HG03442 (cell line): Measurements from ENCODE around the gene KCNMA1.

ENCODE experiments used
- ATAC-seq: cut with Tn5 transposase; IDR thresholded peaks from one replicate; pipeline ENCODE4 v1.9.1; 2021; ENCODE audit warnings: mild to moderate bottlenecking, moderate library complexity; ENCODE audit not compliant: unreplicated experiment

KCNMA1 gene

DNA sequence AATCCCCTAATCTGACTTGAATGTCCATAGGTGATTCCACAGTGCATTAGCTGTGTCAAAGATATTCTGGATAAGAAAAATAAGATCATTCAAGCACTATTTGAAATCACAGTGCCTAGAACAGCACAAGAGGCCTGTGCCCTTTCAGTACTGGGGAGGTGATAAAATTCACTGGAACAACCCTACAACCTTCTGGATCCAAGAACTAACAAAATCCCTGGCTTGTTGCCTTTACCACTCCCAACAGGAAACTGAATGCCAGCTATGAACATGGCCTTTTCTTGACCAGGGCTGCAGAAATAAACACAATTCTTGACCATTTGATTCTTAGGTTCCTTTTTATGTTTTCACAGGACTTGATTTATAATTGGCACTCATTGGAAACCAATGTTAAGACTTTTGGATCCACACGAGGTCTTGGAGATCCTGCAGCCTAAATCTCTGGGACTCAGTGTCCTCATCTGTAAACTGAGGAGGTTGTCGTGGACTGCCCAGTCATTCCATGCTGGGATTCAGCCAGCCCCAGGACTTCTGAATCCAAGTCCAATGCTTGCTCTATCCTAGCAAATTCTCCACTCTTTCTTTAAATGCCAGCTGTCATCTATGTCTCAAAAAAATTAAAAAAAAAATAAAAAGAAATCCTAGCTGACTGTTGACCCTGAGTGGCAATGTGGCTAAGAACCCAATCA, 624.7 kb downstream of the KCNMA1 start:
- ATAC-seq = no peak

DNA sequence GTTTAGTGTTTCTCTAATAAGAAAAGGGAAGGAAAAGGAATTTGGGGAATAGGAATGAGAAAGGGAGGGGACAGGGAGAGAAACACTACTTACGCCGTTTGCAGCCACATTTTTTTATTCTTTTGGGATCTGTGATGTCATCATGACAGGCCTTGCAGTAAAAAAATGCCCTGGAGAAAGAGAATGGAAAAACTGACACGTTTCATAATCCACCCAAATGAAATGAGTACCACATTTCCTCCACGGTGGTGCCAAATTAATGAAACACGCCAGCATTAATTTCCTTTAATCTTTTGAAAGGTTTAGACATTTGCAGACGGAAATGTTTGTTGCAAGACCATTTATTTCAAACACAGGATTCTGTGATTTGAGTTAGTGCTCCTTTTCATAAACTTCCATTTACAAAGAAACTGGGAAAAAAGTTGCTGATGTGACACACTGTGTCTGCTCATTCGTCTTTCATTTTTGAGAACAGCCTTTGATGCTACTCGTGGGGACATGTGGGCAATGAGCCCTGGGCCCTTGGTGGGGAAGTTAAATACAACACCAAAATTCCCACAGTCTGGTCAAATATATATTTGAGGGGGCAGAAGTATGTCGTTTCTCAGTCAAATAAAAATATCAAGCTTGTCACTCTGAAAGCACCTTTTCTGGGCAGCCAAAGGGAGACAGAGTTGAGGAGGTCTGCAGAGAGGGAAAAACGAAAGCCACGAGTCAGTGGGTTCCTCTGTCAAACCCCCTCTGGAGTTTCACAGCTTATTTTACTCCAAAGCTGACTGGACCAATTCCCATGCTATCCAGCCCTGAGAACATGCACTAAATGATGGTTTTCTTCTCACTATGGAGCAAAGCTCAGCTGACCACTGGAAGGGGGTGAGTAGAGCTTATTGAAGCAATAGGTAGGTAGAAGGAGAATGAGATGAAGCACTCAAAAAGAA, 625.5 kb downstream of the KCNMA1 start:
- no peak for ATAC-seq

DNA sequence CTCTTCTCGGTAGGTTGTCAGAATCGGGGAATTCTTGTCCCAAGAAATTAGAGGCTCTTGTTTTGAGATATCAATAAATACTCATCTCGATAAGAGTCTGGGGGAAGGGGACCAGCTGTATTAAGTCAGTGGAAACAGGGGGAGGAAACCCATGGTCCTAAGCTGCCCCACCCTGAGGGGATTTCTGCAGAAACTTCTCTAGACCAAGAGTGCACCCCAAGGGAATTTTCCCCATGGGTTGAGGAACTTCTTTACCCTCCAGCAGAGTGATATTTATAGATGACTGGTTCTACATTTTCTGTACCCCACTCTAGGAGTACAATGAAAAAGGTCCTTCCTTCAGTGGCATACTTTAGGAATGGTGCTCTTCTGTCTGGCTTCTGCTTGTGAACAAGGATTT, 627.2 kb downstream of the KCNMA1 start:
- ATAC-seq = no peak

DNA sequence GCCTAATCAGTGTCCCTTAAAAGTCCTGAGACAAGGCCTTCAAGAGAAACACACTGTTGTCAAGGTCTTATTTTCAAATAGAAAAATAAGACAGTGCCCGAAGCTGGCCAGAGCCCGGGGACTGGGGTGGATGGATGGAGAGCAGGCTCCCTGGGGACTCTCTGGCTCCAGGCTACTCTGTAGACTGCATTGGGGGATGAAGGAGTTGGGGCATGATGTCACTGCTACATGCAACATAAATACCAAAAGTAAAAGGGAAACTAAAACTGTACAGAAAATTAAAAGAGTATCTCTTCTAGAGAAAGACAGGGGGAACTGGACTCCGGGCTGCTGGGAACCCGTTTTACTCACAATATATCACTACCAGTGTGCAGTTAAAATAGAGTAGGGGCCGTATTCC, 629.8 kb downstream of the KCNMA1 start:
- ATAC-seq = peak; percentile 69

DNA sequence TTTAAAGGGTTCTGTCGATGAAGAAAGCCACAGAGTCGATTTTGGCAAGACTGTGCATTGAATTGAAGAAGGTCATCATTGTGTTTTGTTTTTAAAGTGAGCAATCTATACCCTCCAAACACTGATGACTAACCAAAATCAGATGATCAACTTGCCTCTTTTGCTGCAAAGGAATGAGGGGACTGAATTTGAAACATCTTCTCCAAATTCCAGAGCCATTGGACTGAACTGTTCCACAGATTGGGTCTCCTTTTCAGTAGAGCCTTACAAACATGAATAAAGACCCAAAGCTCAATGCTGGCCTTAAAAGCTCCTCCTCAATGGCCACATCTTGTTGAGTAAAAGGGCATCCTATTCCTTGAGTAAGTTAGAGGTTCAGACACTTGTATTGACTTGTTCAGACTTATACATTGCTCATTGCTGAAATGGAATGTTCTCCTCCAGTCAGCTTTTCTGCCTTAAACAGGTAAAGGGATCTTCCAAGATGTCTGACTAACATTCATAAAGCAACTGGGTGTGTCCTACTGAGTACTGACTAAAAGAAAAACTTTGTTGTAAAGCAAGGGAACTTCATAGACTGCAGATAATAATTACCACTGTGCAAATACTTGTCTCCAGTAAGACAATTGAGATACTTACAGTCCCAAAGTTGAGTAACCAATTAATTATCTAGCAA, 630.6 kb downstream of the KCNMA1 start:
- no peak for ATAC-seq

DNA sequence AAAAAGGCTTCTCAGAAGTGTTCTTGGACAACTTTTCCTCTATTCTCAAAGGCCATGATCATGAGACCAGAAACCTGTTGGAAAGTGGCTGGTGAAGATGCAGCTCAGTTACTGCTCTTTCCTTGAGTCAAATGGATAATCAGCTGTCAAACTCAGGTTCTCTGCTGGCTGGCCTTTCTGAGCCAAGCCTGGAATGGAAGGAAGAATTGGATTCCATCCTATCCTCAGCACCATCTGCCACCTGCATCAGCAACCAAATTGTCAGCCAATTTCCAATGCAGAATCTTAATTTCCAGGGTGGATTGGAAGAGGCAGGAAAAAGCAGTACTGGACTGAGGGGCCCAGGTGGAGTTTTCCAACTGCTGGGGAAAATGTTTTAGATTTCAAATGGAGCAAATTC, 631.7 kb downstream of the KCNMA1 start:
- ATAC-seq = no peak

DNA sequence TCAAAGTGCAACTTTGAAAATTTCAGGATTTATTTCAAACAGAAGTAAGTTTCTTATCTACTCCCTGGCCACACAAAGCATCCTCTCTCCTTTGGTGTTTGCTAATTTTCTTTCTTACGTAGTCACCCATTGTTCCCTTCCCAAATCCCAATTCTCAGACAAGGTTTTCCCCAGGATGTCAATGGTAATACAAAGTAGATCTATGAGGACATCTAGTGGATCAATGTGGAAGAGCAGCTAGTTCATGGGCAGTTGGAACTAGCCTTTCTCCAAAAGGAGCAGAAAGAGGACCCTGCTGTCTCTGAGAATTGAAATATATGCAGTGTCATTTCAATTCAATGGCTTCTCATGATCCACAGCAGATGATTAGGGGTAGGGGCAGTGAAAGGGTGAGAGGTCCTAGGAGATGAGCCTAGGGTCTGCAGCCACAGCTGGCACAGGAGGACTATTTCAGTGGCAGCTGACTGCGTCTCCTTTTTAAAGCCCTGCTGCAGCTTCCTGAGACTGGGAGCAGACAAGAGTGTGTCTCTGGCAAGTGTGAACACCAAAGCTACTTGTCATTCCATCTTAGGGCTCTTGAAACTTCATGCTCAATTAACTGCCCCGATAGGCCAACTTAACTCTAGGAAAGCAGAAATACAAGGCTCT, 632.6 kb downstream of the KCNMA1 start:
- no peak for ATAC-seq

DNA sequence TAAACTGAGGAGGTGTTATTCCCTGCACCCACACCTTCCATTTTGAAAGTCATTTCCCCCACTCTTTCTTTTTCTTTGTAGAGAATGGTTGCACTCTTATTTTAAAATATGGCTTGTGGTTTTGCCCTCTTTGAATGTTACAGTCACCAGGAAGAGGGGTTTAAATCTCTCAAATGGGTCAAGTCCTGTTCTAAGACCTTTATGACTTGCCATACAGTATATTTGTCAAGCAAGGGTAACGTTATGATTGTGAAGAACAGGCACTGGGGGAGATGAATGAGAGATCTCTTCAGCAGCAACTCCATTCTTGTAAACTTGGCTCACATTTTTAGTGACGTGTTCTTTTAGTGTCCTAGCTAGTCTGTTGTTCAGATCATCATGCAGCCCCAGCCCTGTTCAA, 634.7 kb downstream of the KCNMA1 start:
- ATAC-seq = no peak

DNA sequence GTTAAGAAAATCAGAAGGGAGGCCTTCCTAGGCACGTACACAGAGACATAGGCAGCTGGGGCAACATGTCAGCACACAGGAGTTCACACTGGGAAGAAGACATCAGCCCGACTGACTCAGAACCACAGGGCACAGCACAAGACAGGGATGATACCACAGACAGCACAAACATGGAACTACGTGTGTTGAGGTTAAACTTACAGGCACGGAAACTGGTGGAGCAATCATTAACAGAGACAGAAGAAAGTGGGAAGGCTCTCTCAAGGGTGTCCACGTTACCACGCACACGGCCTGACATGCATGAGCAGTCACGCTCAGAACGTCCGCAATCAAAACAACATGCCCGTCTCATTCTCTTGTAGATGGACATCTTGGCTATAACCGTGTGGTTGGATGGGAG, 636.4 kb downstream of the KCNMA1 start:
- no peak for ATAC-seq

DNA sequence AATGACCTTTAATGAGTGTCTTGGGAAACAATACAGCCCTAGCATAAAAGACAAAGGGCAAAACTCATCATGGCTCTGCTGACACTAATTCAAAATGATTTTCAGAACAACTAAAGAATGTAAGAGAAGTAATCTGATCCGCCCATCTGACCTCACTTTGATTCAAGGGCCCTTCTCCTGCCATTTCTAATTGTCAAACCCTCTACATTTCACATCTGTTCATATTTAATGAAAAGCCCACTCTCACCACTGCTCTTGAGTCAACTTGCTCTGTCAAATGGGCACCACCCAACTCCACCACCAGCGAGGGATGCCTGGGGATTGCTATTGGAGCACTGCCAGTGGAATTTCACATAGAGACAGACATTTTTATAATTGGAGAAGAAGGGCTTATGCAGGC, 639.2 kb downstream of the KCNMA1 start:
- ATAC-seq = no peak

DNA sequence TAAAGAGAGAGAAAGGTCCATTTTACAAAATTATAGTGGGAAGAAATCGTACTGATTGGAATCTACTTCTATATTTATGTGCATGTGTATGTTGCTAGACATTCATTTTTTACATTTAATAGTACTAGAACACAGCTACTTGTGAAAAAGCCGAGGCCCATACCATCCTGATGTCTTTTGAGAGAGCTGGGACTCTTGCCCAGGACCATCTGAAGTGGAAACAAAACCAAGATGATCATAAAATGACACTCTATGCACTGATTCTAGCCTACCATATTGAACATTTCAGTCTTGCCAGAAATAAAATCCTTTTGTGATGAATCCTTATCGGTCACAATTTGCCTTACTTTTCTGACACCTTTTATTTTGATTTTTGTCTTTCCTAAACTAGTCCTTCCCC, 640.0 kb downstream of the KCNMA1 start:
- no peak for ATAC-seq

DNA sequence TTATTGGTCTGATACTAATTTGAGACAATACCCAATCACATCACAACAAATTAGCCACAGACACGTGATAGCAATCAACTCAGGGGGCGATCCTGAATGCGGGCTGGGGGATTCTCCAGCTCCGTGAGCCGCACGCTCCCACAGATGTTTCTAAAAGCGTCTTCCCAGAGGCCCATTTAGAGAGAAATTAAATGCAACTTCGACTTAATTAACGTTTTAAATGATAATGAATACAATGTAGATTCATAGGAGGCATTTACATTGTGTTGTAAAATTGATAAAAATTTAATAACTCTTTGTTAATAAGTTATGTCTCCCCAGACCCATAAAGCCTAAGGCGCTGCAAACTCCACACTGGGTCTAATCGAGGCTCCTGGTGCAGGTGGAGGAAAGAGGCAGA, 642.6 kb downstream of the KCNMA1 start:
- ATAC-seq = no peak

DNA sequence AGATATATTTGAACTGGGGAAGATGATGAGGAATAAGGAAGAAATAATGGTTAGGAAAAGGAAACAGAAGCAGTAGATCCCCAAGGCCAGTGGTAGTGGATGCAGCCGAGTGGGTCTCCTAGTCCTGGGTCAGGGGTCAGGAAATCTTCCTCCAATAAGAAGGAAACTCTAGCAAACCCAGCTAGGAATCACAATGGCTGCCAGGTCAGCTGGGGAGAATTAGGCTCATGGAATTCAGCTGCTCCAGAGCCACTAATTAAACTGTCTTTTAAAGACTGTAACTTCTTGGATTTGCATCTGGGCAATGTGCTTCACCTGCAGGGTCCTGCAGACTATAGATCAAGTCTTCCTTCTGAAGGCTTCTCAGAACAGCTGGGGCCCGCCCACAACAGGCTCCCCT, 644.4 kb downstream of the KCNMA1 start:
- ATAC-seq = no peak

DNA sequence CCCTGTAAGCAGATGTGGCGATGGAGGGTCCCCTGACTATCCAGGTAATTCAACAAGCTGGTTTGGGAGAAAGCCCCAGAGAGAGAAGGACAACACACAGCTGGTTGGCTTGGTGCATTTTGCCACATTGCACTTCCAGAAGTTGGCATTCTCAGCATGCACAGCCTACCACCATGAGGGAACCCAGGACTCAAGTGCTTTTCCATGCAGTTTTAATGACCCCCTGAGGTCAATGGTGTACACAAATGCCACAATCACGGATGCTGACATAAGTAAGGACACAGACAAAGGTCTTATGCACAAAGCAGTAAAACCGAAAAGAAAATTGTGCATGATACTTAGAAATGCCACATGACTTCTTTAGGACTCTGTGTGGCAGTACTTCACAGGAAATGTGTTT, 645.1 kb downstream of the KCNMA1 start:
- ATAC-seq = no peak

DNA sequence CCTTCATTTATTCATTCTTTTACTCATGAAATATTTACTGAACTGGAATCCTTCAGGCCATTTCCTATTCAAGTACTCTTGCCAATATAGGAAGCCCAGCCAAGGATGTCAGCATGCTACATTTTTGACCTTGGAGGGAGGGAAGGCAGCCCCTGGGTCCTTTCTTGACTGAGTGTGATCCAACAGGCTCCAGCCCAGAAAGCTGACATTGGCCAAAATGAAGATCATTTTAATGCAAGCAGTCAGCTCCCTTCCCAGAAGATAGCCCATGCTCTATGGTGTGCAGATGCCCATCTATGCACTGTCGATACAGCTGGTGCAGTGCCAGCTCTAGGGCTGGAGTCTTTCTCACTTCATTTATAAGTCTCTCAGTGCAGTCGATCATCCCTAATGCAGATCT, 646.0 kb downstream of the KCNMA1 start:
- ATAC-seq = no peak

DNA sequence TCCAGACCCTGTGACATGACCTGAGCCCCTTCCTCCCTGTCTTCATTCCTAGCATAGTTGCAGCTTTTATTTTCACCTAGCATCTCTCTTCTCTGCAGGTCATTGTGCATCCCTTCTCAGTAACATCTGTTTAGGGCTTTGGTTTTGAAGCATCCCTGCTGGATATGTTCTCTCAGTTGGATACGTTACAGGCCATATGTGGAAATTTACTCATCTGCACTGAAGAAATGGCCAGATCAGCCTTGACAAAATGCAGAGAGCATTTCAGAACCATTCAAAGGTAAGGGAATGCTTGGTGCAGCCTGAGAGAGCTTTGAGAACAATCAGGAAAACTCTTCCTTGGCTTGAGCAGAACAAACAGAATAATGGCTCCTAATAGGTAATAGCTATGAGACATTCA, 647.0 kb downstream of the KCNMA1 start:
- no peak for ATAC-seq

DNA sequence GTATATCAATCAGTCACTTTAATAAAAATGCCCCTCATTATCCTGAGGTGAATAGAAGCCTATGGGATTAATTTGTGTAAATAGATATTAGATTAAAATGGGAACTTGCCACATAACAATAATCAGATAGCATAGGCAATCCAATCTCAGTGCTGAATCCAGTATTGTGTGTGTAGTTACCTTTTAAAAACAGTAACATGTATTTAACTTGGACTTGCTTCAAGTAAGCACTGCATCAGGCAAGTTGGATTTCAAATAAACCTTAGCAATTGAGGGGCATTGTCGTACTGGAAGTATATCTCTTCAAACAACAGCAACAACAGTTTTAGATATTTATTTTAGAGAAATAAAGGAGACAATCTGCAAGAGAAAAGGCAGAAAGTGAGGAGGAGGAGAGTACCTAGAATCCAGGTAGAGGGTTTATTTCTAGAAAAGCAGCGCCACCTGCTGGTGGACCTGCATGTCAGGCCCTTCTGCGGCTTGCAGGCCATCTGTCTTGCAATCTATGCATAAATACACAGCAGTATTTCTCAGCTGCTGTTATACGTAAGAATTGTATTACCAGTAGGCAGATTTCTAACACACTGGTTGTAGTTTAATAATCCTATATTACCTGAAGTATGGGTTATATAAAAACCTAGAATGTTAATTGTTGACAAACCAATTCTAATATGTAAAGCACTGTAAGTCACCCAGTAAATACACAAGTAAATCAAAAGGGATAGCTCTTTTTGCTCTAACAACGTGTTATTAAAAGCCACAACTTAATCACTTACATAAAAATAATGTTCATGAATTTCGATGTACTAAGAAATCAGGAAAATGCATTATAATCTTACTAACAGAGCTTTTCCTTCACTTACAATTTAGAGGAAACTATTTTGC, 652.8 kb downstream of the KCNMA1 start:
- ATAC-seq = peak; percentile 85

DNA sequence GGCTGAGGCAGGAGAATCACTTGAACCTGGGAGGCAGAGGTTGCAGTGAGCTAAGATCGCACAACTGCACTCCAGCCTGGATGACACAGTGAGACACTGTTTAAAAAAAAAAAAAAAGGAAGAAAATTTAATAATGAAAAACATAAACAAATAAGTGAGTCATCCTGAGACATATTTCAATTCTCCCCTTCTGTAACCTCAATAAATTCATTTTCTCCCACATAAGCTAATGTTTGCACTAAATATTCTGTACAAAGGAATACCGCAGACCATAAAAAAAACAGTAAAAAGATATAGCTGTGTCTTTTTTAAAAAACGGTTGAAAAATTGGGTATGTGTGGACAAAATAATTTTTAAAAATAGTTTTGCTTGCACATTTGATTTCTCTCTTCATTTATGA, 654.0 kb downstream of the KCNMA1 start:
- no peak for ATAC-seq

DNA sequence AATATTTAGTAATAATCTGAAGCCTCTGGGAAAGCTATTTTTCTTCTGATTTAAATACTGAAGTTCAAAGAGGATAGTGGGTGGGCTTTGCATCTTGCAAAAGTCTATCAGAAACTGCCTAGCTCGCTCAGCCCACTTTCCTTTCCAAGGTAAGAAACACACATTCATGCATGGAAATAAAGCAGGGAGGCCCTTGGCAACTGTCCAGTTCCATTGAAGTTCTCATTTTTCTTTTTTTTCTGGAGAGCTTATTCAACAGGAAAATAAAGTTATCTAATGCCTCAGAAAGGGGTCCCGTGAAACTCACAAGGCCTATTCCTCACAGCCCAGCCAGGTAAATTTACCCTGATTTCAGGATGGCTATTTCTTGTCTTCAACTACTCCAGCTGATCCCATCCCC, 654.9 kb downstream of the KCNMA1 start:
- ATAC-seq = no peak

DNA sequence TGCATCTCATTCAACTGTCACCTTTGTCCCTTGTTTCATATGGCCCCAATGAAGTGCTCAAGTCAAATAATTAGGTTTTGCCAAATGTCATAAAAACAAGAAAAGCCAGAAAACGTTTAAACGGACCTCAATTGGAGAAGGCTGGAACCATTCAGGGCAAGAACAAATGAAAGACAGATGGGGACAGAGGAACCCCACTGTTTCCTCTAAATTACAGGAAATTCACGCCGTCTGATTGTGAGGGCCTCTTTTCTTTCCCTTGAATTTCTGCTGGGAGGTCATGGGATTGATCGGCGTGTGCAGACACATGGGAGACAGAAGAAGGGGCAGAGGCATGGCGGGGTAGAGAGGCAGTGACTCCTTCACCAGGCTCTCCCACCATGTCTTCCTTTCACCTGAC, 656.4 kb downstream of the KCNMA1 start:
- ATAC-seq = no peak
